ENCODE data around the gene OGDH. TPM values are rescaled to one million over a fixed set of nuclear protein-coding genes. Genes with fewer than 3 reads are reported as not detected.
"Not testable (repeated sequence)": the region's sequence is repeated elsewhere in the genome, so short reads cannot be mapped to it uniquely, and the experiment has no call there.

OGDH gene
- total RNA-seq, 6 experiments from 2014 or later = 46.6 to 63.2 (median 55.8) TPM

DNA sequence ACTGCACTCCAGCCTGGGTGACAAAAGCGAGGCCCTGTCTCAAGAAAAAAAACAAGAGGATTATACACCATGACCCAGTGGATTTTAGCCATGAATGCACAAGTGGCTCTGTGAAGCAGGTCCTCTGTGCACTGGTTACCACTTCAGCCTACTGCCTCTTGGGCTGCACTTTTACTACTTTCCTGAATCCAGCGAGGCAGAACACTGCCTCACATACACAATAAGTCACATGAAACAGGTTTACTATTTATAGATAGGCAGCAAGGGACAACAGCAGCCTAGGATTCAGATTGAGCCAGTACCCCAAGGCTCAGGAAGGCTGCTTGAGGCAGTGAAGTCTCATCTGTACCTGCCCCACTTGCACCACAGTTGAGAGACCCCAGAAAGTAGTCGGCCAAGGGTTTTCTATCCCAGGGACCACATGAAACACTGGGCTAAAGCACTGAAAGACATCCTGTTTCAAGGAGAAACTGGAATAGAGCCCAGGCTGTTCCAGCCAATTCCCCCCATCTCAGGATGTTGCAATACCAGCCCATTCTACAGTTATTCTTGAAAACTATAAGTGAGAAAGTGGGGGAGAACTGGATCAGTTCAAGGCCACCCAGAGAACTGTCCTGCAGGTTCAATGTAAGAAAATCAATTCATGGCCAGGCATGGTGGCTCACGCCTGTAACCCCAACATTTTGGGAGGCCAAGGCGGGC is 10.3 kb upstream of the OGDH start:
- WGBS (ENCODE audit: insufficient coverage, low coverage, low lambda C conversion rate, missing lambda C conversion rate) = 71% methylated on average over 4 of the region's 5 CpGs
- no peak for DNase-seq
- Histone ChIP-seq H3K27me3 (no peaks in the 10 kb centered on the region), H3K36me3 (no peaks in the 10 kb centered on the region), H3K27ac (no peak overlapping the region), H3K4me3 (no peak overlapping the region), H3K4me1 (no peaks in the 10 kb centered on the region), H3K9me3 (no peaks in the 10 kb centered on the region)
- TF ChIP-seq POLR2A (IDR thresholded peaks at IDR 0.05) = no peak
- TF ChIP-seq, protein P1, sequence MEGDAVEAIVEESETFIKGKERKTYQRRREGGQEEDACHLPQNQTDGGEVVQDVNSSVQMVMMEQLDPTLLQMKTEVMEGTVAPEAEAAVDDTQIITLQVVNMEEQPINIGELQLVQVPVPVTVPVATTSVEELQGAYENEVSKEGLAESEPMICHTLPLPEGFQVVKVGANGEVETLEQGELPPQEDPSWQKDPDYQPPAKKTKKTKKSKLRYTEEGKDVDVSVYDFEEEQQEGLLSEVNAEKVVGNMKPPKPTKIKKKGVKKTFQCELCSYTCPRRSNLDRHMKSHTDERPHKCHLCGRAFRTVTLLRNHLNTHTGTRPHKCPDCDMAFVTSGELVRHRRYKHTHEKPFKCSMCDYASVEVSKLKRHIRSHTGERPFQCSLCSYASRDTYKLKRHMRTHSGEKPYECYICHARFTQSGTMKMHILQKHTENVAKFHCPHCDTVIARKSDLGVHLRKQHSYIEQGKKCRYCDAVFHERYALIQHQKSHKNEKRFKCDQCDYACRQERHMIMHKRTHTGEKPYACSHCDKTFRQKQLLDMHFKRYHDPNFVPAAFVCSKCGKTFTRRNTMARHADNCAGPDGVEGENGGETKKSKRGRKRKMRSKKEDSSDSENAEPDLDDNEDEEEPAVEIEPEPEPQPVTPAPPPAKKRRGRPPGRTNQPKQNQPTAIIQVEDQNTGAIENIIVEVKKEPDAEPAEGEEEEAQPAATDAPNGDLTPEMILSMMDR (IDR thresholded peaks at IDR 0.05) = no peak
- intact Hi-C loops (cut with DNase I) = no loop called here
- no peak for ATAC-seq

DNA sequence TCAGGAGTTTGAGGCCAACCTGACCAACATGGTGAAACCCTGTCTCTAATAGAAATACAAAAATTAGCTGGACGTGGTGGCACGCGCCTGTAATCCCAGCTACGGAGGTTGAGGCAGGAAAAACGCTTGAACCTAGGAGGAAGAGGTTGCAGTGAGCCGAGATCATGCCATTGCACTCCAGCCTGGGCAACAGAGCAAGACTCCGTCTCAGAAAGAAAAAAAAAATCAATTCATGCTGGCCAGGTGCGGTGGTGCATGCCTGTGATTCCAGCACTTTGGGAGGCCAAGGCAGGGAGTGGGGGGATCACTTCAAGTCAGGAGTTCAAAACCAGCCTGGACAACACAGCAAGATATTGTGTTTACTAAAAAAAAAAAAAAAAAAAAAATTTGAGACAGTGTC is 9.2 kb upstream of the OGDH start:
- WGBS (ENCODE audit: insufficient coverage, low coverage, low lambda C conversion rate, missing lambda C conversion rate) = 86% methylated on average over 8 of the region's 8 CpGs
- not testable (repeated sequence) for DNase-seq

DNA sequence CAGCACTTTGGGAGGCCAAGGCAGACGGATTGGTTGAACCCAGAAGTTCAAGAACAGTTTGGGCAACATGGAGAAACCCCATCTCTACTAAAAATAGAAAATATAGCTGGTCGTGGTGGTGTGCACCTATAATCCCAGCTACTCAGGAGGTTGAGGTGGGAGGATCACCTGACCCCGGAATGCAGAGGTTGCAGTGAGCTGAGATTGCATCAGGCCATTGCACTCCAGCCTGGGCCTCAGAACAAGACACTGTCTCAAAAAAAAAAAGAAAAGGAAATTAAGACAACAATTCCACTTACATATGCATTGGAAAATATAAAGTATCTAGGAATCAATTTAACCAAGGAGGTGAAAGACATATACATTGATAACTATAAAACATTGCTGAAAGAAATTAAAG is 7.2 kb upstream of the OGDH start:
- H3K27me3 ChIP-seq = no peaks in the 10 kb centered on the region
- no peak for ATAC-seq
- H3K4me1 ChIP-seq = no peaks in the 10 kb centered on the region
- intact Hi-C loops (cut with DNase I) = no loop called here
- 83% methylated on average over 1 of the region's 3 CpGs for WGBS (ENCODE audit: insufficient coverage, low coverage, low lambda C conversion rate, missing lambda C conversion rate)
- TF ChIP-seq POLR2A (IDR thresholded peaks at IDR 0.05) = no peak
- TF ChIP-seq, protein P1 (IDR thresholded peaks at IDR 0.05) = no peak
- H3K4me3 ChIP-seq = no peak overlapping the region
- H3K36me3 ChIP-seq = no peaks in the 10 kb centered on the region
- DNase-seq = no peak
- H3K27ac ChIP-seq = no peak overlapping the region
- no peaks in the 10 kb centered on the region for H3K9me3 ChIP-seq

More for the DNA sequence above, 9.2 kb upstream of the OGDH start:
- H3K4me3 ChIP-seq; intact Hi-C loops (cut with DNase I); H3K27ac ChIP-seq; H3K9me3 ChIP-seq; ATAC-seq; H3K27me3 ChIP-seq; H3K36me3 ChIP-seq; H3K4me1 ChIP-seq: not testable (repeated sequence)

- 33% methylated on average over 1 of the region's 1 CpG for WGBS (ENCODE audit: insufficient coverage, low coverage, low lambda C conversion rate, missing lambda C conversion rate)
- DNase-seq (no peak), ATAC-seq (no peak)
- intact Hi-C loops (cut with DNase I) = no loop called here
- TF ChIP-seq, protein P1 (IDR thresholded peaks at IDR 0.05) = no peak
- no peak for TF ChIP-seq POLR2A (IDR thresholded peaks at IDR 0.05)
- H3K27me3 ChIP-seq = no peaks in the 10 kb centered on the region
- peaks cover 0 to 4% (median 1%) of the 10 kb centered on the region in 4 donors for H3K4me1 ChIP-seq
- no peaks in the 10 kb centered on the region for H3K36me3 ChIP-seq
- H3K9me3 ChIP-seq = no peaks in the 10 kb centered on the region
- H3K4me3 ChIP-seq = no peak overlapping the region
- no peak overlapping the region for H3K27ac ChIP-seq
Measured at GRCh38 chr7:44602576-44602910, 3.9 kb upstream of the OGDH start.

DNA sequence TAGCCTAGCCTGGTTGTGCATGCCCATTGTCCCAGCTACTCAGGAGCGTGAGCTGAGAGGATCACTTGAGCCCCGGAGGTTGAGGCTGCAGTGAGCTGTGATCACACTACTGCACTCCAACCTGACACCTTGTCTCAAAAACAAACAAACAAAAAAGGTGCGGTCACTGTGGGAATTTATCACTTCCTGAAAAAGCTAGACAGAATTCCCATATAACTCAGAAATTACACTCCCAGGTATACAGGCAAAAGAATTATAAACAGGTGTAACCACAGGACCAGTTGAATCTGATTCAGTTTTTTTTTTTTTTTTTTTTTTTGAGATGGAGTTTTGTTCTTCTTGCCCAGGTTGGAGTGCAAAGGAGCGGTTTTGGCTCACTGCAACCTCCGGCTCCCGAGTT is 3.2 kb upstream of the OGDH start:
- Histone ChIP-seq H3K4me3 (no peak overlapping the region), H3K36me3 (no peaks in the 10 kb centered on the region), H3K27me3 (no peaks in the 10 kb centered on the region), H3K9me3 (no peaks in the 10 kb centered on the region), H3K4me1 (peaks cover 0 to 10% (median 1%) of the 10 kb centered on the region in 4 donors), H3K27ac (no peak overlapping the region)
- ATAC-seq (no peak), DNase-seq (no peak)
- 60% methylated on average over 6 of the region's 6 CpGs for WGBS (ENCODE audit: insufficient coverage, low coverage, low lambda C conversion rate, missing lambda C conversion rate)
- TF ChIP-seq POLR2A (IDR thresholded peaks at IDR 0.05) = no peak
- intact Hi-C loops (cut with DNase I) = no loop called here
